Liver (tissue), 4 donors: ENCODE results near the gene OR52E5. TPM values are rescaled to one million over a fixed set of nuclear protein-coding genes. Genes with fewer than 3 reads are reported as not detected.

Experiments
- polyA plus RNA-seq, 2 donors: library from polyadenylated mRNA; stranded (reverse) in 1 of 2; unstranded in 1 of 2; fragments of 200-250 nt in 1 of 2; fragments of >200 nt in 1 of 2; fragmentation: Nextera tagmentation in 1 of 2; extraction: Ambion mirVana in 1 of 2; gene quantifications; one replicate each; pipeline versions ENCODE4 v1.2.1 to v1.2.3, GENCODE V29; 2013 to 2015
- total RNA-seq, 2 donors: library from RNA; depleted of rRNA; stranded (reverse); fragments of >200 nt; gene quantifications; one replicate each; pipeline ENCODE4 v1.2.3, GENCODE V29; 2014
- donor health status: healthy.
- donor health status: healthy.
- donor health status: healthy.

OR52E5 gene
- total and polyA plus RNA-seq, 4 donors, result not detected

Other genes starting within 250 kb of the OR52E5 start
- 10 to 100 TPM; 16.3 to 20.2 TPM for gene TRIM5, start 208.1 kb upstream of the OR52E5 start, total RNA-seq
- gene TRIM5, start 208.1 kb upstream of the OR52E5 start, polyA plus RNA-seq, result 1 to 10 TPM; 7.8 to 9.9 TPM
- gene TRIM22, start 203.4 kb upstream of the OR52E5 start, total RNA-seq, result 10 to 100 TPM; 11.5 to 21.6 TPM
- 1 to 10 TPM; 3.6 to 7.6 TPM for gene TRIM22, start 203.4 kb upstream of the OR52E5 start, polyA plus RNA-seq
- not detected for gene OR56B1, start 156.8 kb upstream of the OR52E5 start, total RNA-seq
- not detected for gene OR56B1, start 156.8 kb upstream of the OR52E5 start, polyA plus RNA-seq
- gene OR52N4, start 139.0 kb upstream of the OR52E5 start, total RNA-seq, result under 1 TPM in 1 of 2 donors, not detected in 1; 0.14 TPM
- not detected for gene OR52N4, start 139.0 kb upstream of the OR52E5 start, polyA plus RNA-seq
- gene OR52N5, start 109.9 kb upstream of the OR52E5 start, total RNA-seq, result under 1 TPM in 1 of 2 donors, not detected in 1; 0.08 TPM
- gene OR52N5, start 109.9 kb upstream of the OR52E5 start, polyA plus RNA-seq, result not detected
- under 1 TPM; under 0.01 to 0.05 TPM for gene OR52N1, start 101.9 kb upstream of the OR52E5 start, total RNA-seq
- gene OR52N1, start 101.9 kb upstream of the OR52E5 start, polyA plus RNA-seq, result not detected
- not detected for gene OR52N2, start 84.3 kb upstream of the OR52E5 start, total RNA-seq
- gene OR52N2, start 84.3 kb upstream of the OR52E5 start, polyA plus RNA-seq, result not detected
- not detected for gene OR52E6, start 51.3 kb upstream of the OR52E5 start, total RNA-seq
- not detected for gene OR52E6, start 51.3 kb upstream of the OR52E5 start, polyA plus RNA-seq
- gene OR52E8, start 35.5 kb upstream of the OR52E5 start, total RNA-seq, result not detected
- not detected for gene OR52E8, start 35.5 kb upstream of the OR52E5 start, polyA plus RNA-seq
- not detected for gene OR52E4, start 12.6 kb upstream of the OR52E5 start, total RNA-seq
- not detected for gene OR52E4, start 12.6 kb upstream of the OR52E5 start, polyA plus RNA-seq
- not detected for gene OR56A3, start 49.0 kb downstream of the OR52E5 start, total RNA-seq
- not detected for gene OR56A3, start 49.0 kb downstream of the OR52E5 start, polyA plus RNA-seq
- not detected for gene OR56A5, start 75.3 kb downstream of the OR52E5 start, total RNA-seq
- gene OR56A5, start 75.3 kb downstream of the OR52E5 start, polyA plus RNA-seq, result not detected
- gene OR52L1, start 93.8 kb downstream of the OR52E5 start, total RNA-seq, result under 1 TPM in 1 of 2 donors, not detected in 1; 0.08 TPM
- gene OR52L1, start 93.8 kb downstream of the OR52E5 start, polyA plus RNA-seq, result not detected
- gene OR56A4, start 113.7 kb downstream of the OR52E5 start, total RNA-seq, result under 1 TPM in 1 of 2 donors, not detected in 1; 0.05 TPM
- not detected for gene OR56A4, start 113.7 kb downstream of the OR52E5 start, polyA plus RNA-seq
- under 1 TPM; under 0.01 TPM for gene OR56A1, start 137.6 kb downstream of the OR52E5 start, total RNA-seq
- not detected for gene OR56A1, start 137.6 kb downstream of the OR52E5 start, polyA plus RNA-seq
- not detected for gene OR56B4, start 214.5 kb downstream of the OR52E5 start, total RNA-seq
- not detected for gene OR56B4, start 214.5 kb downstream of the OR52E5 start, polyA plus RNA-seq